ENCODE data around the gene POLDIP3. TPM values are rescaled to one million over a fixed set of nuclear protein-coding genes. Genes with fewer than 3 reads are reported as not detected.

Gene POLDIP3
- total RNA-seq (2014; rRNA removed; shearing (Covaris generic)) (32.8 and 35.5 TPM in 2 replicates), polyA plus RNA-seq (2016; fragmentation: Nextera tagmentation; extraction: Ambion mirVana) (45.9 and 46.3 TPM in 2 replicates)

GRCh38 chr22:42614312-42615091 lies at the start of gene POLDIP3:
Gene POLDIP3 (minus strand): TSS chr22:42614883. CDS start chr22:42614857, 26 bp downstream.
- peak; percentile 100 for DNase-seq
- in situ Hi-C loops (cut with MboI) = no loop called here
- WGBS, 2 experiments (ENCODE audit: low coverage in 1 of 2, low lambda C conversion rate in 2 of 2, missing lambda C conversion rate in 2 of 2) = 1% methylated on average over 61 to 73 of the region's 85 CpGs
- H3K4me3 ChIP-seq = peak within 1 kb of the TSS; percentile 84
- H3K9me2 ChIP-seq (ENCODE audit: insufficient read depth) = no peaks in the 10 kb centered on the region
- H3K27ac ChIP-seq = peak within 1 kb of the TSS; percentile 97
- H3K36me3 ChIP-seq (ENCODE audit: low read depth) = no peaks in the 10 kb centered on the region
- TF ChIP-seq EZH2phosphoT487 (IDR thresholded peaks at IDR 0.05; ENCODE audit: insufficient read depth, low read depth) (no peak), EZH2 (IDR thresholded peaks at IDR 0.05; ENCODE audit: insufficient read depth, poor library complexity, severe bottlenecking) (no peak)
- H4K20me1 ChIP-seq (ENCODE audit: insufficient read depth) = no peaks in the 10 kb centered on the region
- peaks cover 42% of the 10 kb centered on the region for H3F3A ChIP-seq (ENCODE audit: insufficient read depth)
- H2AFZ ChIP-seq = peak within 1 kb of the TSS; percentile 49
- H3K4me2 ChIP-seq (ENCODE audit: unreplicated experiment) = peak within 1 kb of the TSS; percentile 85
- no peaks in the 10 kb centered on the region for H3K27me3 ChIP-seq (replicated peaks; ENCODE audit: insufficient read depth)
- no peaks in the 10 kb centered on the region for H3K9me3 ChIP-seq (ENCODE audit: low read depth)
- H3K9ac ChIP-seq = peak within 1 kb of the TSS; percentile 93
- H3K4me1 ChIP-seq (ENCODE audit: insufficient read depth) = peaks cover 40% of the 10 kb centered on the region
- H3K79me2 ChIP-seq (ENCODE audit: insufficient read depth) = peaks cover 45% of the 10 kb centered on the region

GRCh38 chr22:42661985-42662831 lies 47.5 kb upstream of the POLDIP3 start:
- TF ChIP-seq EZH2 (IDR thresholded peaks at IDR 0.05; ENCODE audit: insufficient read depth, poor library complexity, severe bottlenecking) = no peak
- no peak for TF ChIP-seq EZH2phosphoT487 (IDR thresholded peaks at IDR 0.05; ENCODE audit: insufficient read depth, low read depth)
- Histone ChIP-seq H3K27ac (no peak overlapping the region), H3K4me3 (peak overlapping the region; percentile 72), H3K4me1 (ENCODE audit: insufficient read depth) (no peaks in the 10 kb centered on the region), H3K9ac (peak overlapping the region; percentile 65), H4K20me1 (ENCODE audit: insufficient read depth) (no peaks in the 10 kb centered on the region), H3K9me2 (ENCODE audit: insufficient read depth) (no peaks in the 10 kb centered on the region), H3K4me2 (ENCODE audit: unreplicated experiment) (peak overlapping the region; percentile 64), H3K36me3 (ENCODE audit: low read depth) (no peaks in the 10 kb centered on the region), H3K79me2 (ENCODE audit: insufficient read depth) (no peaks in the 10 kb centered on the region), H2AFZ (peak overlapping the region; percentile 88), H3K27me3 (replicated peaks; ENCODE audit: insufficient read depth) (no peaks in the 10 kb centered on the region), H3F3A (ENCODE audit: insufficient read depth) (no peaks in the 10 kb centered on the region), H3K9me3 (ENCODE audit: low read depth) (no peaks in the 10 kb centered on the region)
- peak; percentile 86 for DNase-seq
- 13 to 14% methylated on average over 38 to 56 of the region's 68 CpGs for WGBS, 2 experiments (ENCODE audit: low coverage in 1 of 2, low lambda C conversion rate in 2 of 2, missing lambda C conversion rate in 2 of 2)
- in situ Hi-C loops (cut with MboI) = no loop called here

- H3K27ac ChIP-seq = no peak overlapping the region
- H2AFZ ChIP-seq = no peak overlapping the region
- TF ChIP-seq EZH2phosphoT487 (IDR thresholded peaks at IDR 0.05; ENCODE audit: insufficient read depth, low read depth) (no peak), EZH2 (IDR thresholded peaks at IDR 0.05; ENCODE audit: insufficient read depth, poor library complexity, severe bottlenecking) (no peak)
- H4K20me1 ChIP-seq (ENCODE audit: insufficient read depth) = no peaks in the 10 kb centered on the region
- H3K9me2 ChIP-seq (ENCODE audit: insufficient read depth) = no peaks in the 10 kb centered on the region
- in situ Hi-C loops (cut with MboI) = no loop called here
- H3K9me3 ChIP-seq (ENCODE audit: low read depth) = no peaks in the 10 kb centered on the region
- WGBS, 2 experiments (ENCODE audit: low coverage in 1 of 2, low lambda C conversion rate in 2 of 2, missing lambda C conversion rate in 2 of 2) = 91 to 93% methylated on average over 8 of the region's 8 CpGs
- H3F3A ChIP-seq (ENCODE audit: insufficient read depth) = no peaks in the 10 kb centered on the region
- H3K4me2 ChIP-seq (ENCODE audit: unreplicated experiment) = no peak overlapping the region
- no peak for DNase-seq
- H3K4me1 ChIP-seq (ENCODE audit: insufficient read depth) = no peaks in the 10 kb centered on the region
- no peaks in the 10 kb centered on the region for H3K36me3 ChIP-seq (ENCODE audit: low read depth)
- no peak overlapping the region for H3K9ac ChIP-seq
- no peaks in the 10 kb centered on the region for H3K27me3 ChIP-seq (replicated peaks; ENCODE audit: insufficient read depth)
- no peaks in the 10 kb centered on the region for H3K79me2 ChIP-seq (ENCODE audit: insufficient read depth)
- no peak overlapping the region for H3K4me3 ChIP-seq
Measured at GRCh38 chr22:42656578-42656977, 41.9 kb upstream of the POLDIP3 start.

- WGBS, 2 experiments (ENCODE audit: low coverage in 1 of 2, low lambda C conversion rate in 2 of 2, missing lambda C conversion rate in 2 of 2) = 72 to 83% methylated on average over 8 to 9 of the region's 9 CpGs
- Histone ChIP-seq H3F3A (ENCODE audit: insufficient read depth) (no peaks in the 10 kb centered on the region), H3K9me2 (ENCODE audit: insufficient read depth) (no peaks in the 10 kb centered on the region), H3K4me2 (ENCODE audit: unreplicated experiment) (no peak overlapping the region), H3K27ac (no peak overlapping the region), H3K4me3 (no peak overlapping the region), H4K20me1 (ENCODE audit: insufficient read depth) (no peaks in the 10 kb centered on the region), H3K4me1 (ENCODE audit: insufficient read depth) (no peaks in the 10 kb centered on the region), H2AFZ (no peak overlapping the region), H3K9me3 (ENCODE audit: low read depth) (no peaks in the 10 kb centered on the region), H3K36me3 (ENCODE audit: low read depth) (no peaks in the 10 kb centered on the region), H3K9ac (no peak overlapping the region), H3K27me3 (replicated peaks; ENCODE audit: insufficient read depth) (no peaks in the 10 kb centered on the region), H3K79me2 (ENCODE audit: insufficient read depth) (no peaks in the 10 kb centered on the region)
- TF ChIP-seq EZH2 (IDR thresholded peaks at IDR 0.05; ENCODE audit: insufficient read depth, poor library complexity, severe bottlenecking) (no peak), EZH2phosphoT487 (IDR thresholded peaks at IDR 0.05; ENCODE audit: insufficient read depth, low read depth) (no peak)
- in situ Hi-C loops (cut with MboI) = no loop called here
- no peak for DNase-seq
Measured at GRCh38 chr22:42655693-42656092, 41.0 kb upstream of the POLDIP3 start.

Data from GM23248 (cell line).